Endothelial cell of umbilical vein (primary cell): ENCODE measurements around the gene PRUNE2. TPM values are rescaled to one million over a fixed set of nuclear protein-coding genes. Genes with fewer than 3 reads are reported as not detected.

Experiments used
- BruUV-seq: library from RNA; stranded (reverse); fragments of 400-500 nt; replicated peaks from 2 replicates; lab custom pipeline; 2021; lab: Mats Ljungman, UMichigan
- CTCF ChIA-PET: fragments of 300-600, 350-600 bp; sonication (Branson Sonifier 250); formaldehyde crosslinking; loops from one replicate; lab custom pipeline; 2021; ENCODE audit warnings: antibody characterized with exemption, inconsistent platforms; lab: Charles Lee
- POLR2A ChIA-PET: fragments of 300-600, 350-600 bp; sonication (Branson Sonifier 250); formaldehyde crosslinking; loops from one replicate; lab custom pipeline; 2021; ENCODE audit warnings: antibody characterized with exemption, inconsistent platforms; lab: Charles Lee
- DNase-seq: peaks from one replicate; pipeline ENCODE4 v3.0.0-alpha.2; 2011; ENCODE audit warnings: low read depth, low spot score
- FAIRE-seq: peaks from 2 replicates; lab custom pipeline; 2011; peaks lifted over from hg19 to GRCh38; lab: Jason Lieb, UNC
- H2AFZ ChIP-seq: 2 replicates; pipeline ENCODE4 v1.6.0; 2012; ENCODE audit warnings: low read depth, low read length, control low read depth, inconsistent platforms
- H3K27ac ChIP-seq: 2 replicates; pipeline ENCODE4 v1.5.1; 2011; ENCODE audit warnings: low read depth, mild to moderate bottlenecking, control low read depth, low read length, moderate library complexity; ENCODE audit not compliant: insufficient read depth
- H3K27me3 ChIP-seq, 2 experiments: 2 replicates each; pipeline versions ENCODE4 v1.6.0 to v1.6.1; 2011; ENCODE audit warnings: low read length in 2 of 2, mixed read lengths in 1 of 2; ENCODE audit not compliant: control insufficient read depth in 2 of 2, insufficient read depth in 2 of 2
- H3K36me3 ChIP-seq, 2 experiments: 2 replicates in 1 of 2; 3 replicates in 1 of 2; pipeline ENCODE4 v1.5.1; 2011; ENCODE audit warnings: low read length in 2 of 2, mild to moderate bottlenecking in 1 of 2, moderate library complexity in 1 of 2; ENCODE audit not compliant: control insufficient read depth in 2 of 2, insufficient read depth in 2 of 2; ENCODE audit errors: extremely low read depth in 1 of 2
- H3K4me1 ChIP-seq: 3 replicates; pipeline ENCODE4 v1.5.1; 2011; ENCODE audit warnings: mild to moderate bottlenecking, low read length; ENCODE audit not compliant: control insufficient read depth, insufficient read depth; ENCODE audit errors: extremely low read depth
- H3K4me2 ChIP-seq: 2 replicates; pipeline ENCODE4 v1.6.1; 2011; ENCODE audit warnings: low read length, control low read depth, mixed read lengths; ENCODE audit not compliant: insufficient read depth
- H3K4me3 ChIP-seq, 3 experiments: fragments of 200-600 bp in 1 of 3; sonication (generic), shearing (Covaris generic) in 1 of 3; replicated peaks in 1 of 3; 2 replicates each; pipeline ENCODE4 v1.5.1; 2011 to 2016; ENCODE audit warnings: control low read depth in 3 of 3, low read length in 3 of 3, mild to moderate bottlenecking in 2 of 3, inconsistent platforms in 1 of 3, low read depth in 1 of 3, moderate library complexity in 1 of 3; ENCODE audit not compliant: insufficient read depth in 1 of 3
- H3K79me2 ChIP-seq: 2 replicates; pipeline ENCODE4 v1.6.0; 2012; ENCODE audit warnings: low read length, inconsistent platforms; ENCODE audit not compliant: control insufficient read depth, insufficient read depth
- H3K9ac ChIP-seq: replicated peaks from 2 replicates; pipeline ENCODE3; 2011; ENCODE audit warnings: low read length, control low read depth; ENCODE audit not compliant: insufficient read depth; ENCODE audit errors: extremely low read depth
- H3K9me1 ChIP-seq: replicated peaks from 3 replicates; pipeline ENCODE4 v1.6.0; 2011; ENCODE audit warnings: mild to moderate bottlenecking, low read length; ENCODE audit not compliant: control insufficient read depth, insufficient read depth; ENCODE audit errors: extremely low read depth
- H3K9me3 ChIP-seq: replicated peaks from 2 replicates; pipeline ENCODE4 v1.5.1; 2012; ENCODE audit warnings: low read length, inconsistent platforms; ENCODE audit not compliant: control insufficient read depth, insufficient read depth
- H4K20me1 ChIP-seq: replicated peaks from 2 replicates; pipeline ENCODE3; 2011; ENCODE audit warnings: mild to moderate bottlenecking, low read length; ENCODE audit not compliant: control insufficient read depth, insufficient read depth; ENCODE audit errors: extremely low read depth
- CTCF ChIP-seq, 2 donors: IDR thresholded peaks; 1 replicate in 1 of 2; 2 replicates in 1 of 2; pipeline ENCODE4 v1.5.1; 2011; ENCODE audit warnings: low read length in 2 of 2, mild to moderate bottlenecking in 2 of 2, moderate library complexity in 2 of 2, control low read depth in 1 of 2, inconsistent platforms in 1 of 2, low read depth in 1 of 2; ENCODE audit not compliant: insufficient read depth in 1 of 2; ENCODE audit errors: extremely low read depth in 1 of 2
- EZH2 ChIP-seq: IDR thresholded peaks from 2 replicates; pipeline ENCODE4 v1.6.1; 2012; ENCODE audit warnings: borderline replicate concordance, low read depth, mild to moderate bottlenecking, moderate library complexity, low read length, inconsistent platforms; ENCODE audit not compliant: severe bottlenecking
- FOS ChIP-seq: IDR thresholded peaks from 2 replicates; pipeline ENCODE4 v1.6.1; 2011; ENCODE audit warnings: mild to moderate bottlenecking, low read length, moderate library complexity, borderline replicate concordance; ENCODE audit not compliant: insufficient read depth
- GATA2 ChIP-seq: IDR thresholded peaks from 2 replicates; pipeline ENCODE4 v1.7.0; 2011; ENCODE audit warnings: low read depth, mild to moderate bottlenecking, moderate library complexity, mixed read lengths, low read length; ENCODE audit not compliant: insufficient read length, insufficient read depth
- JUN ChIP-seq: IDR thresholded peaks from 2 replicates; pipeline ENCODE4 v1.6.1; 2011; ENCODE audit warnings: borderline replicate concordance, low read depth; ENCODE audit not compliant: insufficient read length, insufficient read depth
- MAX ChIP-seq: IDR thresholded peaks from 2 replicates; pipeline ENCODE4 v1.6.1; 2011; ENCODE audit not compliant: insufficient read depth, insufficient read length
- MYC ChIP-seq: IDR thresholded peaks from one replicate; pipeline ENCODE4 v1.6.1; 2011; ENCODE audit warnings: mild to moderate bottlenecking, low read depth, low read length
- POLR2A ChIP-seq: IDR thresholded peaks from 2 replicates; pipeline ENCODE4 v1.6.1; 2012; ENCODE audit warnings: low read depth, mild to moderate bottlenecking, control low read depth, low read length
- POLR2AphosphoS5 ChIP-seq: IDR thresholded peaks from 2 replicates; pipeline ENCODE4 v1.6.1; 2012; ENCODE audit warnings: low read depth, mild to moderate bottlenecking, control low read depth, low read length, moderate library complexity; ENCODE audit not compliant: insufficient read depth
- dilution Hi-C: fragments of 300-500 bp; cut with MboI; formaldehyde crosslinking; loops from one replicate; pipeline ENCODE4 v1.15.0; 2019; ENCODE audit warnings: low sequenced_read_pairs; ENCODE audit not compliant: extremely low pct_ligation_motif_present
- intact Hi-C: fragments of 100-400 bp; cut with micrococcal nuclease; formaldehyde crosslinking; loops from one replicate; pipeline ENCODE4 v1.10.0; 2022
- polyA plus RNA-seq, 4 experiments: library from polyadenylated mRNA; depleted of rRNA in 3 of 4; stranded (reverse) in 3 of 4; unstranded in 1 of 4; fragments of >200 nt; gene quantifications; 2 replicates each; pipeline versions ENCODE4 v1.2.1 to v1.2.3, GENCODE V29; 2011 to 2012; ENCODE audit warnings: missing spikeins in 1 of 4
- total RNA-seq: library from RNA; stranded (reverse); gene quantifications from 2 replicates; pipeline ENCODE4 v1.2.3, GENCODE V29; 2021

PRUNE2 gene
- total and polyA plus RNA-seq, 2 donors (not counting 3 experiments of a cell fraction or from before 2014, with no cell fraction given): 15.8 to 21.7 TPM

- Histone ChIP-seq H3K79me2 (no peaks in the 10 kb centered on the region), H3K27me3 (no peaks in the 10 kb centered on the region), H3K9me3 (no peaks in the 10 kb centered on the region), H4K20me1 (no peaks in the 10 kb centered on the region), H2AFZ (no peak overlapping the region), H3K27ac (no peak overlapping the region), H3K9ac (no peak overlapping the region), H3K9me1 (no peaks in the 10 kb centered on the region), H3K4me1 (peaks cover 31% of the 10 kb centered on the region), H3K36me3 (no peaks in the 10 kb centered on the region), H3K4me3 (no peak overlapping the region), H3K4me2 (no peak overlapping the region)
- dilution Hi-C loops: no loop called here
- POLR2A ChIA-PET: no interaction called here
- CTCF ChIA-PET: interaction anchor here (1.5 to 4.0 kb wide), 3 partner anchors 9 to 293 kb away, joined by 4 to 20 read pairs (median 5); partner anchors contain the start of gene RFK
- TF ChIP-seq FOS: no peak
- TF ChIP-seq MAX: no peak
- no peak for TF ChIP-seq JUN
- no peak for TF ChIP-seq CTCF (IDR thresholded peaks at IDR 0.05; ENCODE audit: extremely low read depth in 1 of 2, insufficient read depth in 1 of 2, low read depth in 1 of 2, low read length in 2 of 2)
- no peak for TF ChIP-seq EZH2
- TF ChIP-seq POLR2A: no peak
- TF ChIP-seq GATA2: no peak
- TF ChIP-seq MYC: no peak
- no peak for TF ChIP-seq POLR2AphosphoS5
- intact Hi-C loops: no loop called here
- FAIRE-seq (no peak), DNase-seq (no peak)
- BruUV-seq: no TSS peak
Measured at GRCh38 chr9:76686756-76687155, 219.2 kb downstream of the PRUNE2 start.
